DMS114 treated with DMSO at 0.1 percent for 48 hours (cell line): ENCODE measurements around the gene EPB41L2.

ENCODE experiments used
- DNase-seq: peaks from one replicate; lab custom pipeline; 2025; ENCODE audit not compliant: unreplicated experiment; lab: John Stamatoyannopoulos, UW

Gene EPB41L2

DNA sequence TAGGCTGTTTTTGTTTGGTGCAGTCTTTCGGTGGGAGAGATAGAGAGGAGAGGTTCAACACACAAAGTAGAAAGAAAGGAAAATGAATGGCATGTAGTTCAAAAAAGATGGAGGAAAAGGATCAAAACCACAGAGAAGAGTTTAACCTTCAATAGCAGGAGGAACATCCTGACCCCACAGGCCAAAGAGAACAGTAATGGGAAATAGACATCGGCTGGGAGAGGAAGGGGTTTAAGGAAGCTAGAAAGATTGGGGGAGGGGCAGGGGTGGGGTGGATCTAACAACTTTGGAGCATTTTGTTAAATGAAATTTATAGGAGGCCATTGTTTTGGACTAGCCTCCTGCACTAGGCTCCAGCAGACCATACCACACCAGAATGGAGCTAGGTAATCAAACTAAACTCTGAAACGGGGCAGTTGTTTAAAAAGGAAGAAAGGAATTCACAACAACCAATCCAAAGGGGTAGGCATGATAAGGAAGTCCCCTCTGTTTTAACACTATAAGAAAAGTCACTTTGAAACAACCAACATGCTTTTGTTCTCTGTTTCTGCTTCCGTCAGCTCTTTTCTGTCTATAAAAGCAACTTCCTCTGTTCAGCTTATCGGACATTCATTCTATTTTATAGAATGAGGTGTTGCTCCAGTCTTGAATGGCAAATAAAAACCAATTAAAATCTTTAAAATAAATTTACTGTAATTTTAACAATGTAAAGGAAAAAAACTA lies 82.6 kb downstream of the EPB41L2 start:
- no peak for DNase-seq

DNA sequence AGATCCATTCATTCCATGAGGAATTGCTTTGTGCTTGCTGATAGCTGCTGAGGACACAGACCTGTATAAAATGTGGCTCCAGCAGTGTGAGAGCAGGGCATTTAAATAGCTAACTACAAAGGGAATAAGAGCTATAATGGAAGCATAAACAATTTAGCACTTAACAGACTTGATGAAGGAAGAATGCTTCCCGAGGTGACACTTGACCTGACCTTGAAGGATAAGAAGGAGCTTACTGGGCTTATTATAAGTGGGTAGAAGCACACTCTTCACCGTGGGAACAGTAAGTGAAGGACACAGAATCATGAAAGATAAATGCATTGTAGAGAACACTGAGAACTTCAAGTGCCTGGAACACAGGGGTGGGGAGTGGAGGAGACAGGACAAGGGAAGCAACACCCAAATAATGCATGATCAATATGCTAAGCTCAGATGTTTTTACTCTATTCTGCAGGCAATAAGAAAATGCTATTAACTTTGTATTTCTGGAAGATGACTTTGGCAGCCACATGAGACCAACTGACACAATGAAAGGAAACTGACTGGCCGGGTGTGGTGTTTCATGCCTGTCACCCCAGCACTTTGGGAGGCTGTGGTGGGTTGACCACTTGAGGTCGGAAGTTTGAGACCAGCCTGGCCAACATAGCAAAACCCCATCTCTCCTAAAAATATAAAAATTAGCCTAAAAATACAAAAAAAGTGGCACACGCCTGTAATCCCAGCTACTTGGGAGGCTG lies 84.2 kb downstream of the EPB41L2 start:
- no peak for DNase-seq

- no peak for DNase-seq
Measured at GRCh38 chr6:130978180-130978579, 84.9 kb downstream of the EPB41L2 start.

- no peak for DNase-seq
Measured at GRCh38 chr6:130975325-130975724, 87.7 kb downstream of the EPB41L2 start.

DNA sequence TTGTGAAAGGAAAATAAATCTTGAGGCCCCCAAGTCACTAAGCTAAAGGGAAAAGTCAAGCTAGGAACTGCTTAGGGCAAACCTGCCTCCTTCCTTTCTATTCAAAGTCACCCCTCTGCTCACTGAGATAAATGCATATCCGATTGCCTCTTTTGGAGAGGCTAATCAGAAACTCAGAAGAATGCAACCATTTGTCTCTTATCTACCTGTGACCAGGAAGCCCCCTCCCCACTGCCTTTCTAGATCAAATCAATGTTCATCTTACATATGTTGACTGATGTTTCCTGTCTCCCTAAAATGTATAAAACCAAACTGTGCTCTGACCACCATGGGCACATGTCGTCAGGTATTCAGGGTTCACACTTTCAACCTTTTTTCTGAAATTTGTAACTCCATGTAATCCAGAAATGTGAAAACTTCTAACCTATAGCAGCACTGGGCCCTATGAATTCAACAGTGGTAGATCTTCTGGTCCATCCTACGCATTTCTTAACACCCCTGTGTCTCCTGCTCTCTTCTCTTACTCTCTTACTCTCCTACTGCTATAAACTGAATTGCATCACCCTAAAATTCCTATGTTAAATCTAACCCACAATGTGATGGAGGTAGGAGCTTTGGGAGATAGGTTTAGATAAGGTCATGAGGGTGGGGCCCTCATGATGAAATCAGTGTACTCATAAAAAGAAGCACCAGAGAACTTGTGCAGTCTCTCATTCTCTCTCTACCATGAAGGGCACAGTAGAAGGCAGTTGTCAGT lies 89.3 kb downstream of the EPB41L2 start:
- no peak for DNase-seq

DNA sequence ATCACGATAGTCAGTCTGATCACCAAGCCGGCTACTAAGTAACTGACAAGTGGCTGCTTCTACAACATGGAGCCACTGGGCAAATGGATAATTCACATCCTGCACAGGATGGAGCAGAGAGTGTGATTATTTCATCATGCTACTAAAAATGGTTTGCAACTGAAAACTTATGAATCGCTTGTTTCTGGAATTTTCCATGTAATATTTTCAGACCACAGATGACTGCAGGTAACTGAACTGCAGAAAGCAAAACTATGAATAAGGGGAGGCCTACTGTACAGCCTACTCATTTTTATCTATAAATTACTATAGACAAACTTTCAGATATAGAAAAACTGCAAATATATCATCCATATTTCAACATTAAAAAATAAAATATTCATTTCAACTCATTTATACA lies 91.5 kb downstream of the EPB41L2 start:
- no peak for DNase-seq

DNA sequence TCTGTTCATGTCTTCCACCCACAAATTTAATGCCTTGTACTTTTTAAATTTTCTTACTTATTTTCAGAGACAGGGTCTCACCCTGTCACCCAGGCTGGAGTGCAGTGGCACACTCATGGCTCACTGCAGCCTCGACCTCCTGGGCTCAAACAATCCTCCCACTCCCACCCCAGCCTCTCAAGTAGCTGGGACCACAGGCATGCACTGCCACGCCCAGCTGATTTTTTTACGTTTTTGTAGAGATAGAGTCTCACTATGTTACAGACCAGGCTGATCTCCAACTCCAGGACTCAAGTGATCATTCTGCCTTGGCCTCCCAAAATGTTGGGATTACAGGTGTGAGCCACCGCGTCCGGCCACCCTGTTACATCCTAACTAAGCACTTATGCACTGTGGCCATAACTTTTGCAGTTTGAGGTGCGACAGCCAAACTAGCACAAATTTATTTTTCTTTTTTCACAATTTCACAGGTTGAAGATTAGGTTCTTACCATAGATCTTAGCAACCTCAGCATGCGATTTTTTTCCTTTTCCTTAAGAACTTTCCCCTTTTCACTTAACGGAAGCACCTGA lies 92.1 kb downstream of the EPB41L2 start:
- DNase-seq = no peak

- peak; percentile 54 for DNase-seq
Measured at GRCh38 chr6:130969791-130970491, 93.1 kb downstream of the EPB41L2 start.

GRCh38 chr6:130969166-130969565 lies 93.9 kb downstream of the EPB41L2 start:
- DNase-seq = no peak

- DNase-seq = no peak
Measured at GRCh38 chr6:130968476-130968875, 94.6 kb downstream of the EPB41L2 start.

- no peak for DNase-seq
Measured at GRCh38 chr6:130967502-130968445, 95.3 kb downstream of the EPB41L2 start.

GRCh38 chr6:130966344-130966980 lies 96.6 kb downstream of the EPB41L2 start:
- no peak for DNase-seq

GRCh38 chr6:130965656-130966055 lies 97.4 kb downstream of the EPB41L2 start:
- no peak for DNase-seq

- DNase-seq = no peak
Measured at GRCh38 chr6:130964808-130965604, 98.0 kb downstream of the EPB41L2 start.

DNA sequence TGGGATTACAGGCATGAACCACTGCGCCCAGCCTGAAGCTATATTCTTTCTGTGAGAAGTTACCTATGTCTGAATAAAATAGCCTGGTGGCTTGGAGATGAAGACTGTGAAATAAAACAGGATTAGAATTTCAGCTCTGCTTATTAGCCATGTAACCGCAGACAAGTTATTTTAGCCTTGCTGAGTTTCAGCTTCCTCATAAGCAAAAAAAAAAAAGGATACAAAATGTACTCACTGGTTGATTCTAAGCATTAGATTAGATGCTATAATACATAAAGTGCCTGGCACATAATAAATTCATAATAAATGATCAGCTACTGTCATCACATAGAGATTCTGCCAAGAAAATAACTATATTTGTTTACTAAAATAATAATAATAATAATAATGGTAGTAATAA lies 98.8 kb downstream of the EPB41L2 start:
- DNase-seq = no peak

DNA sequence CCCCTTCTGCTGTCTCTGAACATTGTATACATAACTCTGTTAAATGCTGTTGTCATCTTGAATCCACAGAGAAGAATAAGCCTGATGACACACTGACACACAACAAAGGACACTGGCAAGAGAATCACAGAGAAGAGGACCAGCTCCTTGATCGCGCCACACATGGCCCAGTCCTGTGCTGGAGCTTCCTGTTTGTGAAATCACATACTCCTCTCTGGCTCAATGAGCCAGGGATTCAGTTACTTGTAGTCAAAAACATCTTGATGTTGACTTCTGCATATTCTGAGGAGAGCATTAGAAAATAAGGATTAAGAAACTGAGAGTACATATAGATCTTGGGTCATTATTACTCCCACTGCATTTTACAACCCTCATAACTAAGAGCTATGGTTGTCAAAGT lies 100.1 kb downstream of the EPB41L2 start:
- no peak for DNase-seq

DNA sequence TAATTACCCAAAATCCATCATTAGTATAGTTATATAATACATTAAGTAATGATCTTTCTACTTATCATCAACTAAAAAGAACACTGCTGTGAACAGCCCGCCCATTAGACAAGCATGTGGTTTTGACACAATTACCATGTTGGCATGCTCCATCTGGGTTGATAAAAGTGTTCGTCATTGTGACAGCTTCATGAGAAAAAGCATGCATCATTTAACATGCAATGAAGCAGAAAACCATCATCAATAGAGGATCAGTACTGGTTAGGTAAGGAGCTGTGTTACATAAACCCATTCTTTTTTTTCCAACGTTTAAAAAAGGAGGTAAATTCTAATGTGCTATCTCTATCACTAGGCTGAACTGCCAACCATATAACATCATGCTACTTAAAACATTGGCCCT lies 101.9 kb downstream of the EPB41L2 start:
- DNase-seq = no peak

DNA sequence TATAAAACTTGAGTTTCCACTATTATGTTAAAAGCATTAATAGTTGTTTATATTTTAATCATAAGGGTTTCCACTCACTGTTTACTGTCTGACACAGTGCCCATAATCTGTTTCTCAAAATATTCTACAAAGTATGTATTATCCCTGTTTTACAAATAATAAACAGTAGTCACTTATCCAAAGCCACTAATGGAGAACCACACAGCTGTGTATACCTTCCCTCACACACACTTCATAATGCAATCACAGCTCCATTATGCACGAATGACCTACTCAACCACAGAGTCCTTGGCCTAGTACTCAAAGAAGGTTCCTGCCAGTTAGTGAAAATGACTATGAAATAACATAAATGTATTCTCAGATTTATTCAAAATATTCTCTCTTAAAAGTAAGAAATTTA lies 103.1 kb downstream of the EPB41L2 start:
- DNase-seq = no peak

GRCh38 chr6:130958468-130958867 lies 104.6 kb downstream of the EPB41L2 start:
- no peak for DNase-seq
